B cell (primary cell): ENCODE data around the gene TMEM130. TPM values are rescaled to one million over a fixed set of nuclear protein-coding genes. Genes with fewer than 3 reads are reported as not detected.
"Not testable (repeated sequence)": the region's sequence is repeated elsewhere in the genome, so short reads cannot be mapped to it uniquely, and the experiment has no call there.

Source experiments
- ATAC-seq: fragments of 200-7000 bp; cut with Tn5 transposase; one replicate; pipeline ENCODE4 v1.10.0; 2021; ENCODE audit warnings: low read depth, mild to moderate bottlenecking, moderate number of reproducible peaks, moderate library complexity
- CTCF ChIA-PET: fragments of 350-600 bp; sonication (Branson Sonifier 250); formaldehyde crosslinking; loops from one replicate; lab custom pipeline; 2021; ENCODE audit warnings: antibody characterized with exemption, inconsistent platforms; lab: Charles Lee
- POLR2A ChIA-PET: fragments of 350-600 bp; sonication (Branson Sonifier 250); formaldehyde crosslinking; loops from one replicate; lab custom pipeline; 2021; ENCODE audit warnings: antibody characterized with exemption; lab: Charles Lee
- DNase-seq: peaks from one replicate; pipeline ENCODE4 v3.0.0; 2013
- H2AFZ ChIP-seq: 2 replicates; pipeline ENCODE4 v1.6.1; 2012; ENCODE audit warnings: mild to moderate bottlenecking, low read depth, low read length; ENCODE audit not compliant: insufficient read depth, poor library complexity, severe bottlenecking
- H3K27ac ChIP-seq, 2 donors: 1 replicate in 1 of 2; 2 replicates in 1 of 2; pipeline ENCODE4 v1.5.1; 2012 to 2013; ENCODE audit warnings: low read length in 2 of 2, mild to moderate bottlenecking in 2 of 2, moderate library complexity in 1 of 2
- H3K27me3 ChIP-seq, 4 experiments: fragments of 200-600 bp in 1 of 4; sonication (generic) in 1 of 4; replicated peaks in 1 of 4; 1 replicate in 2 of 4; 2 replicates in 2 of 4; pipeline versions ENCODE4 v1.6.1 to v1.7.0; 2013 to 2016; ENCODE audit warnings: low read length in 3 of 4, mild to moderate bottlenecking in 2 of 4, mixed read lengths in 1 of 4, moderate library complexity in 1 of 4; ENCODE audit not compliant: insufficient read depth in 4 of 4, control insufficient read depth in 3 of 4; ENCODE audit errors: control extremely low read depth in 1 of 4
- H3K36me3 ChIP-seq, 2 experiments: replicated peaks in 1 of 2; 1 replicate in 1 of 2; 2 replicates in 1 of 2; pipeline versions ENCODE4 v1.6.1 to v1.7.1; 2013; ENCODE audit warnings: low read length in 1 of 2; ENCODE audit not compliant: insufficient read depth in 2 of 2, control insufficient read depth in 1 of 2; ENCODE audit errors: control extremely low read depth in 1 of 2, extremely low read depth in 1 of 2
- H3K4me1 ChIP-seq, 2 donors: fragments of 200-600 bp in 1 of 2; sonication (generic) in 1 of 2; 1 replicate in 1 of 2; 2 replicates in 1 of 2; pipeline versions ENCODE4 v1.5.1 to v1.6.1; 2013 to 2017; ENCODE audit warnings: low read length in 2 of 2; ENCODE audit not compliant: control insufficient read depth in 2 of 2, insufficient read depth in 2 of 2
- H3K4me2 ChIP-seq: replicated peaks from 2 replicates; pipeline ENCODE3; 2012; ENCODE audit warnings: mild to moderate bottlenecking, low read depth, low read length; ENCODE audit not compliant: poor library complexity, severe bottlenecking
- H3K4me3 ChIP-seq, 5 experiments: fragments of 200-600 bp in 1 of 5; sonication (generic) in 1 of 5; 1 replicate in 3 of 5; 2 replicates in 2 of 5; pipeline versions ENCODE4 v1.5.1 to v1.7.0; 2011 to 2016; ENCODE audit warnings: low read length in 4 of 5, mild to moderate bottlenecking in 4 of 5, low read depth in 2 of 5, control low read depth in 1 of 5, moderate library complexity in 1 of 5; ENCODE audit not compliant: insufficient read depth in 1 of 5; ENCODE audit errors: control extremely low read depth in 1 of 5, extremely low read depth in 1 of 5
- H3K79me2 ChIP-seq: fragments of 200-600 bp; sonication (generic); one replicate; pipeline ENCODE4 v1.6.0; 2016; ENCODE audit warnings: low read length; ENCODE audit not compliant: control insufficient read depth, insufficient read depth
- H3K9ac ChIP-seq: fragments of 200-600 bp; sonication (generic); 2 replicates; pipeline ENCODE4 v1.6.1; 2017; ENCODE audit warnings: mild to moderate bottlenecking, low read length, moderate library complexity
- H3K9me3 ChIP-seq, 3 donors: one replicate each; pipeline versions ENCODE4 v1.6.1 to v1.7.1; 2013; ENCODE audit warnings: low read length in 2 of 3; ENCODE audit not compliant: control insufficient read depth in 2 of 3, insufficient read depth in 1 of 3; ENCODE audit errors: control extremely low read depth in 1 of 3
- H4K20me1 ChIP-seq: 2 replicates; pipeline ENCODE4 v1.6.0; 2012; ENCODE audit warnings: mild to moderate bottlenecking, low read length; ENCODE audit not compliant: insufficient read depth, control insufficient read depth, poor library complexity, severe bottlenecking
- H3K27ac Mint-ChIP-seq: one replicate; pipeline ENCODE4 v1.8.0; 2021; ENCODE audit warnings: mixed read lengths
- H3K27me3 Mint-ChIP-seq: one replicate; pipeline ENCODE4 v1.8.0; 2021; ENCODE audit warnings: mixed read lengths
- H3K4me1 Mint-ChIP-seq: one replicate; pipeline ENCODE4 v1.8.0; 2021; ENCODE audit warnings: mixed read lengths
- H3K4me3 Mint-ChIP-seq: one replicate; pipeline ENCODE4 v1.8.0; 2021; ENCODE audit warnings: mixed read lengths
- H3K9me3 Mint-ChIP-seq: one replicate; pipeline ENCODE4 v1.8.0; 2022; ENCODE audit warnings: mixed read lengths; ENCODE audit not compliant: insufficient read depth
- CTCF ChIP-seq: fragments of 200-600 bp; IDR thresholded peaks from one replicate; pipeline ENCODE4 v1.8.0; 2022; ENCODE audit warnings: antibody characterized with exemption, mild to moderate bottlenecking
- EZH2 ChIP-seq: IDR thresholded peaks from 2 replicates; pipeline ENCODE4 v1.6.1; 2012; ENCODE audit warnings: borderline replicate concordance, low read depth, mild to moderate bottlenecking, moderate library complexity, low read length; ENCODE audit not compliant: insufficient read depth, poor library complexity, severe bottlenecking
- WGBS: methylation state at CpG from one replicate; pipeline ENCODE4 v1.1.5; 2013; ENCODE audit warnings: missing lambda C conversion rate; ENCODE audit not compliant: insufficient coverage; 5-methylcytosine and 5-hydroxymethylcytosine counted together
- intact Hi-C: fragments of 100-400 bp; cut with micrococcal nuclease; formaldehyde crosslinking; loops from one replicate; pipeline ENCODE4 v1.10.0; 2022
- polyA plus RNA-seq: library from polyadenylated mRNA; depleted of rRNA; stranded (reverse); fragments of >200 nt; gene quantifications from 2 replicates; pipeline ENCODE4 v1.2.3, GENCODE V29; 2012
- total RNA-seq, 2 donors: library from RNA; stranded (reverse); fragments of 120-200 nt in 1 of 2; gene quantifications; 1 replicate in 1 of 2; 2 replicates in 1 of 2; pipeline versions ENCODE4 v1.2.3 to v1.2.4, GENCODE V29; 2013 to 2022

Gene TMEM130
- total and polyA plus RNA-seq, 2 donors (not counting 1 experiment from before 2014, with no cell fraction given), result 0.20 TPM; not detected in 1

DNA sequence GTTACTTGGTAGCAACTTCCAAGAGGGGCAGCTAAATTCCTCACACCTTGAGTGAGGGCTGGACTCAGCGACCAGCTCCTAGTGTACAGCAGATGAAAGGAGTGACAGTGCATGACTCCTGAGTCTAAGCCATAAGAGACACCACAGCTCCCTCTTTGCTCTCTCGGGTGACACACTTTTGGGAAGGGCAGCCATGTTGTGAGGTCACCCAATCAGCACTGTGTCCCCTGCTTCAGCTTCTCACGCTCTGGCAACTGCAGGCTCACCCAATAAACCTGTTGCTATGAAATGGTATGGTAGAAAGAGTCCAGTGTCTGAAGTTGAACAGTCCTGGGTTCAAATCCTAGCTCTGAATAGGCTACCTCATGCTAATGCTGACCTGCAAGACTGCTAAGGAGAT lies 20.9 kb downstream of the TMEM130 start:
- Histone ChIP-seq H3K4me1 (no peaks in the 10 kb centered on the region), H3K79me2 (no peaks in the 10 kb centered on the region), H3K27me3 (peaks cover 0 to 5% (median 0%) of the 10 kb centered on the region in 4 experiments), H4K20me1 (no peaks in the 10 kb centered on the region), H3K4me3 (no peak overlapping the region), H3K9ac (no peak overlapping the region), H3K9me3 (peaks cover 0 to 31% (median 8%) of the 10 kb centered on the region in 3 donors), H3K4me2 (no peak overlapping the region), H3K27ac (no peak overlapping the region), H2AFZ (no peak overlapping the region), H3K36me3 (no peaks in the 10 kb centered on the region)
- H3K4me1 Mint-ChIP-seq, result no peaks in the 10 kb centered on the region
- H3K27ac Mint-ChIP-seq, result no peak overlapping the region
- intact Hi-C loops, result loop anchor here (10.0 kb wide), 1 partner anchor 824 kb away; no protein-coding TSS in a partner anchor
- CTCF ChIA-PET, result interaction anchor here (1.2 kb wide), 1 partner anchor 481 kb away, joined by 3 read pairs; no protein-coding TSS in a partner anchor
- POLR2A ChIA-PET, result no interaction called here
- H3K9me3 Mint-ChIP-seq, result no peaks in the 10 kb centered on the region
- H3K27me3 Mint-ChIP-seq, result peaks cover 15% of the 10 kb centered on the region
- H3K4me3 Mint-ChIP-seq, result no peak overlapping the region
- no peak for TF ChIP-seq CTCF
- no peak for TF ChIP-seq EZH2
- DNase-seq (no peak), ATAC-seq (no peak)
- 88% methylated on average over 3 of the region's 3 CpGs for whole genome bisulfite sequencing

- H3K4me2 ChIP-seq, H3K4me1 Mint-ChIP-seq, ATAC-seq, H3K79me2 ChIP-seq, H3K4me1 ChIP-seq, H4K20me1 ChIP-seq, H3K27ac ChIP-seq, POLR2A ChIA-PET, H3K36me3 ChIP-seq, H3K27ac Mint-ChIP-seq, H3K9me3 ChIP-seq, H3K4me3 Mint-ChIP-seq, H3K9me3 Mint-ChIP-seq, DNase-seq, H3K27me3 ChIP-seq, H3K9ac ChIP-seq, H3K4me3 ChIP-seq, H2AFZ ChIP-seq: not testable (repeated sequence)
- 100% methylated on average over 1 of the region's 2 CpGs for WGBS
- CTCF ChIA-PET, result interaction anchor here (0.6 to 4.3 kb wide), 11 partner anchors 10 to 450 kb away, joined by 3 to 53 read pairs (median 8); no protein-coding TSS in a partner anchor
- peaks cover 11% of the 10 kb centered on the region for H3K27me3 Mint-ChIP-seq
- intact Hi-C loops, result loop anchor here (2.0 to 10.0 kb wide), 2 partner anchors 110 to 818 kb away; no protein-coding TSS in a partner anchor
Observed at GRCh38 chr7:98842552-98842951, 27.3 kb downstream of the TMEM130 start.
